GM18511 (cell line): ENCODE data around the gene RICTOR.
"Not testable (repeated sequence)": the region's sequence is repeated elsewhere in the genome, so short reads cannot be mapped to it uniquely, and the experiment has no call there.

ENCODE experiments used
- ATAC-seq: cut with Tn5 transposase; IDR thresholded peaks from one replicate; pipeline ENCODE4 v1.9.1; 2021; ENCODE audit warnings: mild to moderate bottlenecking, moderate library complexity; ENCODE audit not compliant: unreplicated experiment

RICTOR gene

DNA sequence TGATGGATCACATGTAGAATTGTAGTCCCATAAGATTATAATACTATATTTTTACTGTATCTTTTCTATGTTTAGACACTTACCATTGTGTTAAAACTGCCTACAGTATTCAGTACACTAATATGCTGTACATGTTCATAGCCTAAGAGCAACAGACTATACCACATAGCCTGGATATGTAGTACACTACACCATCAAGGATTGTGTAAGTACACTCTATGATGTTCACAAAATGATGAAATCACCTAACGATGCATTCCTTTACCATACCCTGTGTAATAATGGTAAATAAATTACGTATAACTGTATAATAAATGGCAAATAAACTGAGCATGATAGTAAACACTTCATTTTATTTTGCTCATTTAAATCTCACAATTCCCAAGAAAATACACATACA is 60.3 kb downstream of the RICTOR start:
- no peak for ATAC-seq

- ATAC-seq, result not testable (repeated sequence)
These were observed 63.2 kb downstream of the RICTOR start for GRCh38 chr5:39010958-39011357.

DNA sequence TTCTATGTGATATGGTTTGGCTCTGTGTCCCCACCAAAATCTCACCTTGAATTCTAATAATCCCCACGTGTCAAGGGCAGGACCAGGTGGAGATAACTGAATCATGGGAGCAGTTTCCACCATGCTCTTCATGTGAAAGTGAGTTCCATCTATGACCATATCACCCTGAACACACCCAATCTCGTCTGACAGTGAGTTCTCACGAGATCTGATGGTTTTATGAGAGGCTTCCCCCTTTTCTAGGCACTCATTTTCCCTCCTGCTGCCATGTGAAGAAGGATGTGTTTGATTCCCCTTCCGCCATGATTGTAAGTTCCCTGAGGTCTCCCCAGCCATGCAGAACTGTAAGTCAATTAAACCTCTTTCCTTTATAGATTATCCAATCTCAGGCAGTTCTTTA is 64.2 kb downstream of the RICTOR start:
- ATAC-seq, result no peak

DNA sequence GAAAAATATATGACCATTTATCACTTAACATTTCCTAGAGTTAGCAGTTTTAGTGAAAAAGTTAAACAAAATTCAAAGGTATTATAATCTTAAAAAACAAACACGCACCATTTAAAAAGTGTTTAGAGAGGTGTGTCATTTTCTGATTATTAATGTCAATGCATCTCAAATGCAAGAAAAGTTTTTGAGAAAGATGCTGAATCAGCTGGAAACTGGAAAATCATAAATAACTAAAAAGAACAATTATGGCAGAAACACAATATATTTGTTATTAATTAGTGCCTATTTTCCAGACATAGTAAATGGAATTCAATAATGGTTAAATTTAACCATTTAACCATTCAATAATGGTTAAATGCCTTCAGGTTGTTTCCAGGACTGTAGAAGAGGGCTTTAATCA is 64.9 kb downstream of the RICTOR start:
- no peak for ATAC-seq

DNA sequence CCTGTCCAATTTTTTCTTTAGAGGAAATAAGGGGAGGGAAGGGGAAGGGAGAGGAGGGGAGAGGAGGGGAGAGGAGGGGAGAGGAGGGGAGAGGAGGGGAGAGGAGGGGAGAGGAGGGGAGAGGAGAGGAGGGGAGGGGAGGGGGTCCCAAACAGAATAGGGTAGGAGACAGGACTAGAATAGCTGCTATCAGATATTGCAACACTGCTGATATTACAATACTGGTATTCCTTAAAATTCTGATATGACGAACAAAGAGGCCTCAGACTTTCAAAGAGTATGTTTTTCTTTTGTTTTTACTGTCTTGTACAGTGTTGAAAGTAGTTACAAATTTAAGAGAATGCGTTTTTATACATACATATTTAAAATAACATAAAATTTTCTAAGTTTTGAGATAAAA is 67.5 kb downstream of the RICTOR start:
- no peak for ATAC-seq

DNA sequence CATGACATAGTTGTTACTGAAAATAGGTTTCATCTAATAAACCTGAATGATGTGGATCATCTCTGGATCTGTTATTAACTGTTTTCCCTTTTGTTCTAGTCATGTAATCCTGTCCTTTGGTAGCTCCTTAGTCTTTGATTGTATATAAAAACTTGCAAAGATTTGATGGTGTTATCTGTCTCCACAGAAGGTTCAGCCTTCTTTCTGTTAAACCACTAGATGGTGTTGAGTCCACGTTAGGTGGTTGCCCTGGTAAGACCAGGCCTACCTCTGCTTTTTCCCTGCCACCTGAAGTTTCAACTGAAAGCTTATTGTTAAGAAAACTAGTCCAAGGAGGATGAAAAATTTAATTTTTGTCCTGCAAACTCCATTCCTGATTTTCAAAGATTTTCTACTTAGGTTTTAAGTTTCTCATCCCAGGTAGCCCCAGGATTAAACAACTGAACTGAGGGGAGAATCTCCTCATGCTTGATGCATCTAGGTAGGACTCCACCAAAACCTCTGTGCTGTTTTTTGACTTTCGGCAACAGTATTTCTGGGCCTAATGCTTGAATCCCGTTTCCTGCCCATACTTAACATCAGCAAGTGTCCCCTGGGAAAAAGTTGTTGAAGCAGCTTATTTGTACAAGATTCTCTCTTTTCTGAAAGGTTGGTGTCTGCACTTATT is 68.5 kb downstream of the RICTOR start:
- no peak for ATAC-seq

DNA sequence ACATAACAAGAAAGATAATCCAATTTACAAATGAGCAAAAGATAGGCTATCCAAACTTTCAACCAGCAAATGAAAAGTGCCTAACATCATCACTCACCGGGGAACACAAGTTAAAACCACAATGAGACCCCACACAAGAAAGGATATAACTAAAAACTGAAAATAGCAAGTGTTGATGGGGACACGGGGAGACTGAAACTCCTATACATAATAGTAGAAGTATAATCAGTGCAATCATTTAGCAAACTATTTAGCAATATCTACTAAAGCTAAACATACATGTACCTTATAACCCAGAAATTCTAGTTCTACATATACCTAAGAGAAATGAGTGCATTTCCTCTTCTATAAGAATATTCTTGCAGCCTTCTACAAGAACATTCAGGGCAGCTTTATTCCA is 72.5 kb downstream of the RICTOR start:
- no peak for ATAC-seq

- no peak for ATAC-seq
These were observed 75.2 kb downstream of the RICTOR start for GRCh38 chr5:38999037-38999436.

- ATAC-seq, result no peak
These were observed 76.6 kb downstream of the RICTOR start for GRCh38 chr5:38997591-38997990.

GRCh38 chr5:38996123-38996522 is 78.1 kb downstream of the RICTOR start:
- no peak for ATAC-seq

- no peak for ATAC-seq
These were observed 79.8 kb downstream of the RICTOR start for GRCh38 chr5:38994324-38994927.

DNA sequence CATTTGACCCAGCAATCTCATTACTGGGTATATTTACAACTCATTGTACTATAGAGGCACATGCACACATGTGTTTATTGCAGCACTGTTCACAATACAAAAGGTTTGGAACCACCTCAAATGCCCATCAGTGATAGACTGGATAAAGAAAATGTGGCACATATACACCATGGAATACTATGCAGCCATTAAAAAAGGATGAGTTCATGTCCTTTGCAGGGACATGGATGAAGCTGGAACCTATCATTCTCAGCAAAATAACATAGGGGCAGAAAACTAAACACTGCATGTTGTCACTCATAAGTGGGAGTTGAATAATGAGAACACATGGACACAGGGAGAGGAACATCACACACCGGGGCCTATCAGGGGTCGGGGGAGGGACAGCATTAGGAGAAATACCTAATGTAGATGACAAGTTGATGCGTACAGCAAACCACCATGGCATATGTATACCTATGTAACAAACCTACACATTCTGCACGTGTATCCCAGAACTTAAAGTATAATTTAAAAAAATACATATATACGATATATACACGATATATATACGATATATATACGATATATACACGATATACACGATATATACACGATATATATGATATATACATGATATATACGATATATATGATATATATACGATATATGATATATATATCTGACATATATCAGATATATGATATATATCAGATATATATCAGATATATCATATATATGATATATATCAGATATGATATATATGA is 84.1 kb downstream of the RICTOR start:
- not testable (repeated sequence) for ATAC-seq

- ATAC-seq, result no peak
These were observed 88.2 kb downstream of the RICTOR start for GRCh38 chr5:38985909-38986452.

DNA sequence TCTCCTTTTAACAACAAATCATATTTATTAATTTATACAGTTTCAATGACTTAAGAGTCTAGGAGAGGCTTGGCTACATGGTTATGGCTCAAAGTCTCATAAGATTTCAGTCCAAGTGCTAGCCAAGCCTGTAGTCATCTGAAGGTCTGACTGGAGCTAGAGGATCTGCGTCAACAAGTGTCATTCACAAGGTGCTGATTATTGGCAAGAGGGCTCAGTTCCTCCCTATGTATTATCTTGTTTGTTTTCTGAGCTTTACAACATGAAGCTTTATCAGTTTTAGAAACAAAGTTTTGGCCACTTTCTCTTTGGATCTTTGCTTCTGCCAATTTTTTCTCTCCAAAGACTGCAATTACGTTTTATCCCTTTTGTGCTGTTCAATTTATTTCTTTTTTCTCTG is 94.7 kb downstream of the RICTOR start:
- ATAC-seq, result no peak

GRCh38 chr5:38978036-38978435 is 96.2 kb downstream of the RICTOR start:
- no peak for ATAC-seq

DNA sequence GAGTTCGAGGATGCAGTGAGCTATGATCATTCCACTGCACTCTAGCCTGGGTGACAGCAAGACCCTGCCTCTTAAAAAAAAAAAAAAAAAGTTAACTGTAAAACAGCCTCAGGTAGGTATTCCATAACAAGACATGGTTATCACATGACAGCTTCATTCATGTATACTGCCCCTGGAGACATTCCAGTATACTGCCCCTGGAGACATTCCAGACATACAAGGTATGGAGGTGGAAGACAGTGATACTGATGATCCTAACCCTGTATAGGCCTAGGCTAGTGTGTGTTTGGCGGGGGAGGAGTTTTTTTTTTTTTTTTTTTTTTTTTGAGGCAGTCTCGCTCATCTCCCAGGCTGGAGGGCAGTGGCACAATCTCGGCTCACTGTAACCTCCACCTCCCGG is 105.5 kb downstream of the RICTOR start:
- no peak for ATAC-seq

GRCh38 chr5:38961691-38962090 is 112.5 kb downstream of the RICTOR start:
- ATAC-seq, result no peak

- ATAC-seq, result no peak
These were observed 120.7 kb downstream of the RICTOR start for GRCh38 chr5:38953426-38954012.

- ATAC-seq, result no peak
These were observed 125.7 kb downstream of the RICTOR start for GRCh38 chr5:38948501-38948900.

- ATAC-seq, result no peak
These were observed 129.9 kb downstream of the RICTOR start for GRCh38 chr5:38944282-38944681.

DNA sequence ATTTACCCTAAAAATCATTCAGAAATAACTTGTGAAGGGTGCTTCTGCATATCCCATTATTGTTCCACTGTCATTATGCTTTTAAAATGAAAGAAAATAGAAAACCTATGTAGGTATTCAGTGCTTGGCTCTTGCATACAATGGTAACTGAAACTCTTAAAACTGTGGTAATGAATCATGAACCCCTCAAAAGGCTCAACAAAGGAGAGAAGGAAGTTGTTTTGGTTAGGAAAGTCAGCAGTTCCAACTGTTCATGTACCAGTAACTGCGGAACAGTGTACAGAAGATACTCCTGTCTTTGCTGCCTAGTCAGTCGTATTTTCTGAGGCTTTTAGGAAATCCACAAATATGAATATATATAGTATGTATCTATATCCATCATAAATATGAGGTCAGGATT is 132.3 kb downstream of the RICTOR start:
- ATAC-seq, result no peak
